OCI-LY7 (cell line): Measurements from ENCODE around the gene APOD. TPM values are rescaled to one million over a fixed set of nuclear protein-coding genes. Genes with fewer than 3 reads are reported as not detected.

Experiments
- BruUV-seq: library from RNA; stranded (reverse); fragments of 400-500 nt; replicated peaks from 2 replicates; lab custom pipeline; 2021; lab: Mats Ljungman, UMichigan
- CTCF ChIA-PET: fragments of 300-600 bp; sonication (Branson Sonifier 250); formaldehyde crosslinking; loops from one replicate; lab custom pipeline; 2022; ENCODE audit warnings: antibody characterized with exemption; ENCODE audit not compliant: unreplicated experiment; lab: Charles Lee
- POLR2A ChIA-PET: fragments of 300-600 bp; sonication (Branson Sonifier 250); formaldehyde crosslinking; loops from one replicate; lab custom pipeline; 2022; ENCODE audit warnings: antibody characterized with exemption; lab: Charles Lee
- DNase-seq: peaks from one replicate; pipeline ENCODE4 v3.0.0-alpha.2; 2015; ENCODE audit warnings: low spot score
- H2AFZ ChIP-seq: fragments of 200-600 bp; sonication (generic), shearing (Covaris generic); 2 replicates; pipeline ENCODE4 v1.6.1; 2014; ENCODE audit warnings: mild to moderate bottlenecking, antibody characterized with exemption, low read length, moderate library complexity
- H3K27ac ChIP-seq: fragments of 200-600 bp; sonication (generic); 2 replicates; pipeline ENCODE4 v1.5.1; 2014; ENCODE audit warnings: mixed run types, low read depth, mild to moderate bottlenecking, moderate library complexity, low read length, inconsistent platforms; ENCODE audit not compliant: poor library complexity, severe bottlenecking
- H3K36me3 ChIP-seq: fragments of 200-600 bp; sonication (generic); 2 replicates; pipeline ENCODE4 v1.6.1; 2014; ENCODE audit warnings: mild to moderate bottlenecking, antibody characterized with exemption, low read length, moderate library complexity, mixed read lengths; ENCODE audit not compliant: insufficient read depth
- H3K4me1 ChIP-seq: fragments of 200-600 bp; sonication (generic); 2 replicates; pipeline ENCODE4 v1.5.1; 2014; ENCODE audit warnings: mild to moderate bottlenecking, low read length; ENCODE audit not compliant: insufficient read depth, poor library complexity, severe bottlenecking
- H3K4me2 ChIP-seq: fragments of 200-600 bp; sonication (generic); 2 replicates; pipeline ENCODE4 v1.6.1; 2014; ENCODE audit warnings: mild to moderate bottlenecking, low read length
- H3K4me3 ChIP-seq: fragments of 200-600 bp; sonication (generic); 2 replicates; pipeline ENCODE4 v1.5.1; 2014; ENCODE audit warnings: mild to moderate bottlenecking, low read depth, low read length; ENCODE audit not compliant: poor library complexity, severe bottlenecking
- H3K79me2 ChIP-seq: fragments of 200-600 bp; sonication (generic); 2 replicates; pipeline ENCODE4 v1.6.1; 2016; ENCODE audit warnings: low read depth, mild to moderate bottlenecking, low read length, moderate library complexity, mixed read lengths; ENCODE audit not compliant: insufficient read depth
- H3K9me2 ChIP-seq: fragments of 200-600 bp; sonication (generic); 2 replicates; pipeline ENCODE4 v1.6.1; 2016; ENCODE audit warnings: mild to moderate bottlenecking, low read length, mixed read lengths; ENCODE audit not compliant: insufficient read depth
- H3K9me3 ChIP-seq: fragments of 200-600 bp; sonication (generic); 2 replicates; pipeline ENCODE4 v1.6.1; 2014; ENCODE audit warnings: mild to moderate bottlenecking, mixed run types, low read length, mixed read lengths
- H4K20me1 ChIP-seq: fragments of 200-600 bp; sonication (generic); 2 replicates; pipeline ENCODE4 v1.6.1; 2014; ENCODE audit warnings: mild to moderate bottlenecking, antibody characterized with exemption, low read length, moderate library complexity, mixed read lengths; ENCODE audit not compliant: insufficient read depth
- CTCF ChIP-seq: fragments of 200-600 bp; sonication (generic); conservative IDR thresholded peaks from 2 replicates; pipeline ENCODE4 v1.5.1; 2014; ENCODE audit warnings: mild to moderate bottlenecking, antibody characterized with exemption, low read length, moderate library complexity, mixed read lengths
- EZH2phosphoT487 ChIP-seq: fragments of 200-600 bp; sonication (generic); IDR thresholded peaks from 2 replicates; pipeline ENCODE4 v1.6.1; 2018; ENCODE audit warnings: low read depth, borderline replicate concordance, mild to moderate bottlenecking, mixed run types, antibody characterized with exemption, low read length, moderate library complexity, mixed read lengths
- intact Hi-C: fragments of 100-400 bp; cut with micrococcal nuclease; formaldehyde crosslinking; loops from one replicate; pipeline ENCODE4 v1.10.0; 2022; ENCODE audit not compliant: unreplicated experiment
- total RNA-seq, 2 experiments: library from RNA; depleted of rRNA in 1 of 2; stranded (reverse); fragments of >200 nt in 1 of 2; shearing (Covaris generic) in 1 of 2; gene quantifications; 2 replicates each; pipeline ENCODE4 v1.2.3, GENCODE V29; 2014 to 2022

APOD gene
- total RNA-seq, 2 experiments from 2014 or later, result not detected

GRCh38 chr3:195597848-195598247 lies 14.1 kb upstream of the APOD start:
- no peak overlapping the region for H3K27ac ChIP-seq
- no peaks in the 10 kb centered on the region for H3K79me2 ChIP-seq
- peak overlapping the region; percentile 68 for H3K4me2 ChIP-seq
- H3K4me3 ChIP-seq, result peak overlapping the region; percentile 26
- TF ChIP-seq EZH2phosphoT487, result no peak
- TF ChIP-seq CTCF, result no peak
- ChIA-PET CTCF (no interaction called here), POLR2A (interaction anchor here (0.5 to 2.3 kb wide), 2 partner anchors 17 to 320 kb away, joined by 4 to 9 read pairs; no protein-coding TSS in a partner anchor)
- peak overlapping the region; percentile 73 for H2AFZ ChIP-seq
- peaks cover 22% of the 10 kb centered on the region for H3K4me1 ChIP-seq
- intact Hi-C loops, result no loop called here
- BruUV-seq, result no TSS peak
- no peak for DNase-seq
- H3K9me3 ChIP-seq, result 0 out of 2 replicates have a peak, but pooled peaks cover 3% of the 10 kb centered on the region
- no peaks in the 10 kb centered on the region for H3K9me2 ChIP-seq
- H4K20me1 ChIP-seq, result no peaks in the 10 kb centered on the region
- H3K36me3 ChIP-seq, result no peaks in the 10 kb centered on the region

- Histone ChIP-seq H3K9me2 (no peaks in the 10 kb centered on the region), H3K9me3 (no peaks in the 10 kb centered on the region), H3K27ac (no peak overlapping the region), H3K4me3 (peak overlapping the region; percentile 26), H3K36me3 (no peaks in the 10 kb centered on the region), H4K20me1 (no peaks in the 10 kb centered on the region), H2AFZ (peak overlapping the region; percentile 73), H3K4me2 (peak overlapping the region; percentile 68), H3K4me1 (peaks cover 22% of the 10 kb centered on the region), H3K79me2 (no peaks in the 10 kb centered on the region)
- ChIA-PET CTCF (no interaction called here), POLR2A (interaction anchor here (2.3 kb wide), 1 partner anchor 17 kb away, joined by 9 read pairs; no protein-coding TSS in a partner anchor)
- DNase-seq, result no peak
- intact Hi-C loops, result no loop called here
- no TSS peak for BruUV-seq
- TF ChIP-seq CTCF, result no peak
- no peak for TF ChIP-seq EZH2phosphoT487
These were observed 13.5 kb upstream of the APOD start for GRCh38 chr3:195597229-195597628.

DNA sequence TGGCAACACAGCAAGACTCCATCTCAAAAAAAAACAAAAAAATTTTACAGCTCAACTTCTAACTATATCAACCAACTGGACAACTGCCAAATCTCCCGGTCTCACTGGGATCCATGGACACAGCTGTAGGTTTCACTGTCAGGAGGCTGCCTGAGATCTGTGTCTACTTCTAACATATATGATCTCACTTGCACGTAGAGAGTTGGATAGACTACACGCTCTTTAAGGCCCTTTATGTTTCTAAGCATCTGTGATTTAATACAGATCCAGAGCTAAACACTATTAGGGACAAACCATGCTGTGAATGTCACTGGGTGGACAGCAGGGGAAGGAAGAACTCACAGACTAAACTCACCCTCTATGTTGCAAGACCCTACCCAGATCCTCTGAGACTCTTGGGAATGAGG lies 13.0 kb upstream of the APOD start:
- POLR2A ChIA-PET, result interaction anchor here (1.2 to 2.3 kb wide), 2 partner anchors 16 to 19 kb away, joined by 4 to 9 read pairs; no protein-coding TSS in a partner anchor
- no TSS peak for BruUV-seq
- Histone ChIP-seq H2AFZ (peak overlapping the region; percentile 73; the same call in 1 of the 2 replicates), H3K9me3 (no peaks in the 10 kb centered on the region), H3K36me3 (no peaks in the 10 kb centered on the region), H3K4me3 (no peak overlapping the region), H3K9me2 (no peaks in the 10 kb centered on the region), H3K27ac (no peak overlapping the region), H3K4me1 (peaks cover 22% of the 10 kb centered on the region), H4K20me1 (no peaks in the 10 kb centered on the region), H3K79me2 (no peaks in the 10 kb centered on the region), H3K4me2 (no peak overlapping the region)
- CTCF ChIA-PET, result no interaction called here
- TF ChIP-seq CTCF, result no peak
- no peak for TF ChIP-seq EZH2phosphoT487
- DNase-seq, result no peak
- intact Hi-C loops, result no loop called here
